GM12873 (cell line): ENCODE data around the gene SLC24A3.

ENCODE experiments used
- TF ChIP-seq, protein P1 (sequence below): IDR thresholded peaks from 2 replicates; pipeline ENCODE4 v1.5.1; 2012; ENCODE audit warnings: low read depth, mild to moderate bottlenecking, moderate library complexity, low read length, control low read depth; ENCODE audit not compliant: insufficient read depth; ENCODE audit errors: missing control alignments

The SLC24A3 gene

GRCh38 chr20:19405958-19406357 is 193.5 kb downstream of the SLC24A3 start:
- TF ChIP-seq, protein P1, sequence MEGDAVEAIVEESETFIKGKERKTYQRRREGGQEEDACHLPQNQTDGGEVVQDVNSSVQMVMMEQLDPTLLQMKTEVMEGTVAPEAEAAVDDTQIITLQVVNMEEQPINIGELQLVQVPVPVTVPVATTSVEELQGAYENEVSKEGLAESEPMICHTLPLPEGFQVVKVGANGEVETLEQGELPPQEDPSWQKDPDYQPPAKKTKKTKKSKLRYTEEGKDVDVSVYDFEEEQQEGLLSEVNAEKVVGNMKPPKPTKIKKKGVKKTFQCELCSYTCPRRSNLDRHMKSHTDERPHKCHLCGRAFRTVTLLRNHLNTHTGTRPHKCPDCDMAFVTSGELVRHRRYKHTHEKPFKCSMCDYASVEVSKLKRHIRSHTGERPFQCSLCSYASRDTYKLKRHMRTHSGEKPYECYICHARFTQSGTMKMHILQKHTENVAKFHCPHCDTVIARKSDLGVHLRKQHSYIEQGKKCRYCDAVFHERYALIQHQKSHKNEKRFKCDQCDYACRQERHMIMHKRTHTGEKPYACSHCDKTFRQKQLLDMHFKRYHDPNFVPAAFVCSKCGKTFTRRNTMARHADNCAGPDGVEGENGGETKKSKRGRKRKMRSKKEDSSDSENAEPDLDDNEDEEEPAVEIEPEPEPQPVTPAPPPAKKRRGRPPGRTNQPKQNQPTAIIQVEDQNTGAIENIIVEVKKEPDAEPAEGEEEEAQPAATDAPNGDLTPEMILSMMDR = no peak

DNA sequence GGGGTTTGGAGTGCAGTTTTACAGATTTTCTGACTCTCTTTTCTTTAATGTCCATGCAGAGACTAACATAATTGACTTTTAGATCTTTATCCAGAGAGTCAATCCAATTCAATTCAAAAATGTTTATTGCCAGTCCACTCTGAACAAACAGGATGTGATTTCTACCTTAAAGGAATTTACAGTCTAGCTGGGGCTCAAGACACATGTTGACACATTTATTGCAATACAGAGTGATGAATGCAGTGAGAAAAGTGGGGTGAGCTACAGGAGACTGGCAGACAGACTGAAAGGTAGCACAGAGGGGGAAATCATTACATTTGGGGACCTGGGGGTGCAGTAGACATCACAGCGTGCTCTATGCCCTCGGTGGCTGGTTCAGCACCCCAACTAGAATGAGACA is 193.9 kb downstream of the SLC24A3 start:
- TF ChIP-seq, protein P1 = no peak

- TF ChIP-seq, protein P1 = no peak
These were observed 194.8 kb downstream of the SLC24A3 start for GRCh38 chr20:19407196-19407595.

- TF ChIP-seq, protein P1 = no peak
These were observed 195.3 kb downstream of the SLC24A3 start for GRCh38 chr20:19407736-19408135.

- TF ChIP-seq, protein P1 = no peak
These were observed 196.5 kb downstream of the SLC24A3 start for GRCh38 chr20:19408971-19409370.

DNA sequence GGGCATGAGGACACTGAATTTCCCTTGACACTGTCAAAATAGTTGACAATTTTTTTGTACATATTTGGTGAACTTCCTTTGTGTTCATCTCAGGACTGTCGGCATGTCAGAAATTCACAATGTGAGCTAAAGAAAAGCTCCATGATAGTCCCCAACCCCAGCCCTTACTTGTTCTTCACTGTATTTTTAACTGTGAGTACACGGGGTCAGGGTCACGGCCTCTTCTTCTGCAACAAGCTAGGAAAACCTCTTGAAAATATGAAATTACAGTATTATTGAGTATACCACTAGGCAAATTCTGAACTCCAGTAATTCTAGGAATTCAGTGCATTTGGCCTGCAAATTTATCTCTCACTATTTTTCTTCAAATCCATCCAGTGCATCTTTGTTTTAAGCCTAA is 199.4 kb downstream of the SLC24A3 start:
- TF ChIP-seq, protein P1 = no peak

- TF ChIP-seq, protein P1 = no peak
These were observed 199.8 kb downstream of the SLC24A3 start for GRCh38 chr20:19412254-19412653.
